Central memory CD4-positive, alpha-beta T cell (primary cell): ENCODE measurements around the gene CEMIP2.
A peak's percentile ranks its signal among the peaks of the same experiment; 100 is the strongest.

Source experiments
- DNase-seq: peaks from one replicate; pipeline ENCODE4 v3.0.0; 2022

The CEMIP2 gene

DNA sequence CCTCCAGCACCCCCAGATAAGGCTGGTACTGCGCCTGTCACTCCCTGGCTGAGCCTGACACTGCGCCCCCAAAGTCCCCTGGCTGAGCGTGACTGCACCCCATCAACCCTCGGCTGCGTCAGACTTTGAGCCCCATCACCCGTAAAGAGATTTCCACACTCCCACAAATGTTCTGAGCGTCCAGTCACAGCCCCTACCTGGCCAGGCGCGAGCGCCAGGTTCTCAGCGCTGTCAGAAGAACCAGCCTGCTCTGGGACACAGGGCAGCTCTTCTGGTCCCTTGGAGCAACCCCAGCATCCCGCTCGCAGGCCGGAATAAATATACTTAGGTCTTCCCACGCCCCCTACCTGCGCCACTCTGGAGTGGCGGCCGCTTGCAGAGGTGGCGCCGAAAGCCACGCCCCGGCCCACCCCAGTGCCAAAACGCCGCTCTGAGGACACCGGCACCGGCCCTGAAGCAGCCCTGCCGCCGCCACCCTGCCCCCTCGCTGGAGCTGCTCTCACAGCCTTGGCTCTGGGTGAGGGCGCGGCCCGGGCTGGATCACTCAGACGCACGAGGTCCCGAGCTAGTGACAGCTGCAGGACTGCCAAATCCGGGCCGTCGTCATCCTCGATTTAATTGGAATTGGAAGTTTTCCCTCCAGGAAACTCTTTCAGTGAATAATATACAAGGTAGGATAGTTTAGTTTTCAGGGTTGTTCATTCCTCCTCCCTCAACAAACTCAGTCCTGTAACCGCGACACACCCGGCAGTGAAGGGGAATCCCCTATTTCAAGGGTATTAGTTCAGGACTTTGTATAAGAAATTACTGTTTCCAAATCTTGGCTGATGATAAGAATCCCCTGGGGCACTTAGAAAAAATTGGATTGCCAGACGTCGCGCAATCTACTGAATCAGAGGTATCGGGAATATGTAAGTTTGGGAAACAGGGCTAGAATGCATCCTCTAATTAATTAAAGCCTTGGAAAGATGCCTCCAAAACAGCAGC lies 1.2 kb upstream of the CEMIP2 start:
- peak; percentile 65 for DNase-seq

DNA sequence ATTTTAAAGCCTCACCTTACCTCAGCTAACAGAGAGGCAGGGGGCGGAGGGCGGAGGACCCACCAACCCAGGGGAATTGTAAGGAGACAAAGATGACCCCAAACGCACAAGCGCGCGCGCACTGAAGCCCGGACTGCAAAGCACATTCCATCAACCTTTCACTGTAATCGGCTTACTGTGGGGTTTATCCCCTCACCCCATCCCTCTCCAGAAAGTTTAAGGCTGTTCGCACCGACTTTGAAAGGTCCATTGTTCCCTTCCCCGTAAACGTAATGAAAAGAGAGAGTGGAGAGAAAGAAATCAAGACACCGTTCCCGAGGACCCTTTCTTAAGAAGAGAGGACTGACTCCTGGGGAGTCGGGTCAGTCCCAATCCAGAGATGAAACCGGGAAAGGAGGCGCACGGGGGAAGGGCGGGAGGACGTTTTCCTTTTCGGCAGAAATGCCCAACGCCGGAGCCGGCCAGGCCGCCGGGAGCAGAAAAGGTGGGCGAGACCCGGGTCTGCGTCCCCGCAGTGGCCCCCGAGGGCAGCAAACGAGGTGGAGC lies 464 bp downstream of the CEMIP2 start:
- peak; percentile 10 for DNase-seq

DNA sequence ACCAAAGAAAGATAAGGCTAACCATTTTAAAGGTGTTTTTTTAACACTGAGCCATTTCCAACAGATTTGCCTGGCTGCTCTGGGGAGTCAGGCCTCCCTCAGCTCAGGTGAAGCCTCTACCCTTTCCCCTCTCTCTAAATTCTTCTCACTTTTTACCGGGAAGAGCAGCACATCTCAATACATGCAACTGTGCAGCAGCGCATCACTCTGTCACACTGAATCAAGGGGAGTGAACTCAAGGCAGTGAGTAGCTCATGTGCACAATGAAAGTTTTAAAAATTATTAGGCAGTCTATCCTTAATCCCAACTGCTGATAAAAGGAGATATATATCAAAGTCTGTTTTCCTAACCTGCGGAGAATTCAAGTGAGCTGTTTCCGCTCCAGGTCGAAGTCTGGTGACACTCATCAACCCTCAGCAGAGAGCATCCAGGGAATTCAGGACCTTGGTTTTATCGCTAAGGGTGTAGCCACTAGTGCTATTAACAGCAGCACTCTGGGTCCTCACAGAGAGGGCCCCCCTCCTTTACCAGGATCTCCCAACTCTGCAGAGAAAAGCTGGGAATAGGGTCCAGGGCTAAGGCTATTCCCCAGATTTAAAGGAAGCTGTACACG lies 1.0 kb downstream of the CEMIP2 start:
- peak; percentile 9 for DNase-seq

DNA sequence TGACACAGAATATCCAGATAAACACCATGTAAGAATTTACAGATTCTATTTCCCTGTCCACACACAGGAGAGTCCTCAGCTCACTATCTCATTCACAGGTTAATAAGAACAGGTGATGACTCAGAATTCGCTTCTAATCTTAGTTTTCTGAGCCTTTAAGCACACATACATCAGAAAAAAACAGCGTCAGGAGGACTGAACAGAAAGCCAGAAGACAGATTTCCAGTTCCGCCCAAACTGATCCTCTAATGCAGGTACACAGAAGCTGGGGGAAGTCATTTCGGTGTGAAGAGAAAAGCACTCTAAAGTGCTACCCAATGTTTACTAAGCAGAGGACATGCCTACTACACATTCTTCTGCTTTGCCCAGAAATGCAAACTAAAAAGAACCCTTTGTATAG lies 1.6 kb downstream of the CEMIP2 start:
- peak; percentile 33 for DNase-seq

DNA sequence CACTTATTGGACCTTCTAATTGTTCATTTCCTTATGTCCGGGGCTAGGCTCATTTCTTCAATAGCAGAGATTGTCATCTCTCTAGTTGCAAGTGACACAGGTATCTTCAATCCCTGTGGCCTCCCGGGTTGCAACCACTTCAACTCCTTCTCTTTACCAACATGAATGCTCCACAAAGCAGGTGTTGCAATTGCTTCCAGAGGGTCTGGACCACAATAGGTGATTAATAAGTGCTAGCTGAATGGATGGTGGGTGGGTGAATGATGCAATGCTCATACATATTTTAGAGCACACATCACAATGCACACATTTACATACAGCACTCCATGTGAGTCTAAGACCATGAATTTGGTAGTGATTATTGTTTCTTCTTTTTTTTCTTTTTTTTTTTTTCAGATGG lies 2.6 kb downstream of the CEMIP2 start:
- DNase-seq = no peak

DNA sequence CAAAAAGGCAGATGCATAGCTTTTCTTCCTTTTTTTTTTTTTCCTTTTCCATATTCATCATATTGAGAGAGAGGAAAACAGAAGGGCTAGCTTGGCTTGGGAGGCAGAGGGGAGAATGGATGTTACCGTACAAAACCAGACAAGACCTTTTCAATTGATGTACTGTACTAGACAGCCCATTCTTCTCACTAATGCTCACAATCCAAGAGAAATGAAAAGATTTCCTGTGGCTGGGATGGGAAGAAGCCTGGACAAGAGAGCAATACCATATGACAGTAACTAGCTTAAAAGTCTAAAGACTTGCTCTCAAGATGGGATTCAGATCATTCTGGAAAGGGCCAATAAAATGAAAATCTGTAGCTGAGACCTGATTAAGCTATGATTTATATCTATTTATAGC lies 3.4 kb downstream of the CEMIP2 start:
- DNase-seq = no peak

DNA sequence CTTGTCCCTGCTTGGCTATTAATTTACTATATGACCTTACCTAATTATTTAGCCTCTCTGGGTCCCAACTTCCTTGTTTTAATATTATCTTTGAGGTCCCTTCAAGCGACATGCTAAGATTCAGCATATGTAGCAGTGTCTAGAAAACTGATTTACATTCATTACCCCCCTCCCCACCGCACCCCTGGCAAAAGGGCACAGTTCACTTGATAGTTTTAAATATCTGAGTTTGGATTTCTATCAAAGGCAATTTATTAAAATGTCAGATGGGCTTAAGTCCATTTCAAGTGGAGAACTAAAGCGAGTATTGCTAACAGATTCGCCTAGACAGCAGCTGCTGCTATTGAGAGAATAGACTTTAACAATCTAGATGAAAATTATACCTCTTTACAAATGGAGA lies 3.9 kb downstream of the CEMIP2 start:
- DNase-seq = no peak

DNA sequence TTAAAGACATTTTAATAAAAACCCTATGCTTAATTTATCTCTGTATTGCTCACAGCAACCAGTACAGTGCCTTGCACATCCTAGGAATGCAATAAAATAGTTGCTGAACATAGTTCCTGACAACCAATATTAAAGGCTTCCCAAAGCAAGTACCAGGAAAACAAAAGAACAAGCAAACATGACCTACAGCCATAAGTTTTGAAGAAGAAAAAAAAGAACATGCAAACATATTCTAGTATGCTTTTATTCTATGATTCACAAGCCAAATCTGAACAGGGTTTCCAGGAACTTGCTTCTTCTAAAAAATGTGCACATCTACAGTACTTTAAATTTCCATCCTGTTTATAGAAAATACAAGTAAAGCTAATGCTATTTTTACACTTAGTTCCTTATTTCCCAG lies 4.5 kb downstream of the CEMIP2 start:
- DNase-seq = no peak

GRCh38 chr9:71762900-71763653 lies 5.2 kb downstream of the CEMIP2 start:
- DNase-seq = no peak

GRCh38 chr9:71761938-71762353 lies 6.4 kb downstream of the CEMIP2 start:
- no peak for DNase-seq

GRCh38 chr9:71760901-71761300 lies 7.4 kb downstream of the CEMIP2 start:
- no peak for DNase-seq

DNA sequence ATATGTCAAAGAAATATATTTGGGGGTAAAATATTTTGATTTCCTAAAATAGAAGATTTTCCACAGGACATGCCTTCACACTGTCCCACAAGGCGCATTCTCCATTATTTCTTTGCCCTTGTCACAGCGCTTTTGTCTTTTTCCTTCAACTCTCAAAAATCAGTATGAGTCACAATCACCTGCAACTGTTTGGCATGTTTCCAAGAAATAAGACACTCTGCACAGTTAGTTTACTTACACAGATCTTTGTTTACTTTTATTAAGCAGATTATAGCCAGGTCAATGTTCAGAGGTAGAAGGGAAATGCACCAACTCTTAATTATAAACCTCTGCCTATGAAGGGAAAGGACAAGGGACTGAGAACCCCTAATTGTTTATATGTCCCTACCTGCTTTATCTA lies 9.5 kb downstream of the CEMIP2 start:
- no peak for DNase-seq

- no peak for DNase-seq
Observed at GRCh38 chr9:71758277-71758676, 10.0 kb downstream of the CEMIP2 start.

DNA sequence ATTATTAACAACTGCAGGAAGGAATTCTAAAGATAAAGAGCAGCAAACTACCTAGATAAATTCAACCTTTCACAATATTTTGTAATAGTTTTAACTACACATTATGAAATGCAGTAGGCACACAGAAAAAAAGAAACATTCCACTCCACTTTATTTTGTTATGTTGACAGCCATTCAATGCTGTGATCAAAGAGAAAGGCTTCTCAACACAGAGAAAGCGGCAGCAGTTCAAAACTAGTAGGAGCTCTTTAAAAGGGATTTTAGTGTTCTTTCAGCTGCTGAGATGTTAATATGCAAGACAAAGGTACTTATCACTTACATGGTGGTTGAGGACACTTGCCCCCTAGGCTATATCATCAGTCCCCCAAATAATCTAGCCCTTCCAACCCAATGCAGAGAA lies 11.6 kb downstream of the CEMIP2 start:
- DNase-seq = no peak

- no peak for DNase-seq
Observed at GRCh38 chr9:71755869-71756268, 12.4 kb downstream of the CEMIP2 start.

DNA sequence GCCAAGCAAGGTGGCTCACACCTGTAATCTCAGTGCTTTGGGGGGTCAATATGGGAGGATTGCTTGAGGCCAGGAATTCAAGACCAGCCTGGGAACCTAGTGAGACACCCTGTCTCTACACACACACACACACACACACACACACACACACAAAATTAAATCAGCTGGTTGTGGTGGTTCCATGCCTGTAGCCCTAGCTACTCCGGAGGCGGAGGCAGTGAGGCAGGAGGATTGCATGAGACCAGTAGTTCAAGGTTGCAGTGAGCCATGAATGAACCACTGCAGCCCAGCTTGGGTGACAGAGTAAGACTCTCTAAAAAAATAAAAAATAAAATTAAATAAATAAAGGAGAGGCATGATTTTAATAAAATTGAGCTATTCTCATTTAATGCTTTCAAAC lies 13.1 kb downstream of the CEMIP2 start:
- DNase-seq = no peak

- DNase-seq = no peak
Observed at GRCh38 chr9:71754151-71754550, 14.2 kb downstream of the CEMIP2 start.

DNA sequence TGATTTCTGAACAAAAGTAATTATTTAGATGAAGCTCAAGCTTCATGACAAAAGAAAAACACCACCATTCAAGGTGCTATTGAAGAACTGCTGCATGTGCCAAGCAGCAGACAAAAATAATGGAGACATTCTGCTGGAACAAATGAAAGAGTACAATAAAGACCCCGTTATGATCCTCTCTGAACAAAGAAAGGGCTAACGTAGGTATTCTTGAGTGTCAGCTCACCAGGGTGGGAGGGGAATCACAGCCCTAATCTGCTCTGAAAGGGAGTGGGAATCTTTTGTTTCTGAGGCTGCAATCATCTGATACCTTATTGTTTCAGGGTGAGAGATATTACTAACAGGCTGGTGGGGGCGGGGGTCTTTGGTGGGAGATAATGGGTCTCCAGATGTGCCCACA lies 15.4 kb downstream of the CEMIP2 start:
- DNase-seq = no peak

GRCh38 chr9:71752352-71752751 lies 16.0 kb downstream of the CEMIP2 start:
- DNase-seq = no peak

GRCh38 chr9:71748280-71748743 lies 20.0 kb downstream of the CEMIP2 start:
- DNase-seq = no peak

DNA sequence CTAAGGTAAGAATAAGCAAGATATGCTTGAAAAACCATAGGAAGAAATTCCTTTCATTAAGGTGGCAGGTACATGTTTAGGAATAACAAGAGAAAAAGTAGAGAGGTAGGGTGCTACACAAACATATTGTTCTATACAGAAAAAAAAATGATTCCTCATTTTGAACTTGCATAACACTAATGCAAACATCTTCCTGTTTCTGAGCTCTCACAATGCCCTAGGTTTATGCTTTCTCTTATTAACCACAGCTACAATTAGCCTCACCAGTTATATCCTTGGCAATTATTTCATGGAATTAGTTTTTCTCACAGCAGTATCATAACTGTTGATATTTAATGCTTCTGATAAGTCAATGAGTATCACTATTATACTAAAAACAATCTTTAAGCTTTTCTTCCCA lies 20.7 kb downstream of the CEMIP2 start:
- DNase-seq = no peak

DNA sequence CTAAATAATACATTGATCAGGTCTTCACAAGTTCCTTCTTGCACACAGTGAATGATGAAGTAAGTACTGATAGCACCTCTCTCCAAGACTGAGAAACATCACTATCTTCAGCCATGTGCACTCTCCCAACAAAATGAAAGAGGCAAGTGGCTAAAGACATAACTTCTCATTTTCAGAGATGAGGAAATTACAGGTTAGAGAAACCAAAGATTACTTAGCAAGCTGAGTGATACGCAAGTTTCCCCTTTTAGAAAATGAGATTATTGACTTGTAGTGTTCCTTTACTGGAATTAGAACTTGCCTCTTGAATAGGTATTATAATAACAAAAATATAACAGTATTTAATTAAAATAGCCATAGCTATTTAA lies 21.6 kb downstream of the CEMIP2 start:
- no peak for DNase-seq
